IPS-NIHi11 (cell line): ENCODE data around the gene FCAR.
"Not testable (repeated sequence)": the region's sequence is repeated elsewhere in the genome, so short reads cannot be mapped to it uniquely, and the experiment has no call there.

Experiments
- DNase-seq: peaks from one replicate; pipeline ENCODE4 v3.0.0; 2012; ENCODE audit warnings: mixed read lengths, low spot score

Gene FCAR

DNA sequence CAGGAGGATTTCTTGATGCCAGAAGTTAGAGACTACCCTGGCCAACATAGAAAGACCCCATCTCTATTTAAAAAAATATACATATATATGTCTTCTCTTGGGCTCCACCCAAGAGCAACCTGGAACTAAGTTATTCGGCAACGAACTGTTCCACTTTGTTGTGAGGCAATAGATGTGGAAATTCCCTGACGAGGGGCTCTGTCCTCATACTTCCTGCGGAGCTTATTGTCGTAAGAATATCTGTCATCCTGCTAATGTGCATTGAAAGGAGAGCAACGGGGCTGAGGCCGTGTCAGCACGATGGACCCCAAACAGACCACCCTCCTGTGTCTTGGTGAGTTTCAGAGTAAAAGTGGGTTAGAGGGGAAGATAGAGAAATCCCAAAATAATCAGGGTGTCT lies at the start of gene FCAR:
Gene FCAR (plus strand): TSS at position 246 of the 400 bp plus-strand sequence. CDS start 55 bp downstream, at position 301.
- DNase-seq = no peak

DNA sequence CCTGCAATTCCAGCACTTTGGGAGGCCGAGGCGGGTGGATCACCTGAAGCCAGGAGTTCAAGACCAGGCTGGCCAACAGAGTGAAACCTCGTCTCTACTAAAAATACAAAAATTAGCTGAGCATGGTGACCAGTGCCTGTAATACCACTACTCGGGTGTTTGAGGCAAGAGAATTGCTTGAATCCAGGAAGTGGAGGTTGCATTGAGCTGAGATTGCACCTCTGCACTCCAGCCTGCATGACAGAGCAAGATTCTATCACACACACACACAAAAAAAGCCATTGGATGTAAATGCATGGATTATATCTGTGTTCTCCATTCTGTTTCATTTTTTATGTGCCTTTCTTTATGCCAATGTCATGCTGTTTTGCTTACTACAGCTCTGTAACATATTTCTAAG lies 49.6 kb upstream of the FCAR start:
- not testable (repeated sequence) for DNase-seq

DNA sequence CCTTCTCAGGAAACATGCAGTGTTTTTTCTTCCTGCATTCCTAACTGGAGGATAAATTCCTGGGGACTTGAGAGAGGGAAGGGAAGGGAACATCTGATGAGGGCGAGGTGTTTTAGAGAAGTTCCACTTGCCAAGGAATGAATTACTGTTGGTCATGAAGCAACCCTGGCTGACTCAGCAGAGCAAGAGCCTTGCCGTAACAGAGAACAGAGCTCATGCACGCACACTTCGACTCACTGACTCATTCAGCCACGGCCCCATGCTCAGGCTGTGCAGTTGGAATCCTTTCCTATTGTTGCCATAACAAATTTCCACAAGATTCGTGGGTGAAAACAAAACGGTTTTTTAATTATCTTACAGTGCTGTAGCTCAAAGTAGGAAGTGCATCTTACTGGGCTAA lies 48.7 kb upstream of the FCAR start:
- not testable (repeated sequence) for DNase-seq

DNA sequence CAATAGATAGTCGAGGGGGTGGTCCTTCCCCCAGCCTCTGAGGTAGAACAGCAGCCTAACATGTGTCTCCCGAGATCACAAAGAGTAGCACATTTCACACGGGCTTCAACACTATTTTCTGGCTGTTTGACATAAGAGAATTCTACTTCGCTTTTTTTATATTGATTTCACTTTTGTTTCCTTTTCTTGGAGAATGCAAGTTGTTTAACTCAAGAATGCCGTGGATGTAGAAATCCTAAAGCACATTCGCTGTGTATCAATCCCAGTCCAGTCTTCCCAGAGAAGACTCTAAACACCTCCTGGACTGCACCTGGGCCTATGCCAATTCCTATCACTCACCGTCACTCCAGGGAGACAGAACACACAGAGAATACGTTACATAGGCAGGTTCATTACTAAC lies 46.0 kb upstream of the FCAR start:
- not testable (repeated sequence) for DNase-seq

DNA sequence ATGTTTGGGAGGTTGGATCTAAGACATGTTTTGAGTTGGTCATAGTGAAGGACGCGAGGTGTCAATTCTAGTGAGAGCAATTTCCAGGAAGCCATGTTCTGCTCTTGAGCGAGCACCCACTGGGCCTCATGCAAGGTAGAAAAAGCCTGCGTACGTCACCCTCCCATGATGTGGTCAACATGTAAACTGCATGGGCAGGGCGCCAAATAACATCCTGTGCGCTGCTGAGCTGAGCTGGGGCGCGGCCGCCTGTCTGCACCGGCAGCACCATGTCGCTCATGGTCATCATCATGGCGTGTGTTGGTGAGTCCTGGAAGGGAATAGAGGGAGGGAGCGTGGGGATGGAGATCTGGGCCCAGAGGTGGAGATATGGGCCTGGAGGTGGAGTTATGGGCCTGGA lies 41.5 kb upstream of the FCAR start, which contains the start of gene KIR2DS4:
Gene KIR2DS4 (plus strand): TSS at position 181 of the 400 bp plus-strand sequence.
- not testable (repeated sequence) for DNase-seq

DNA sequence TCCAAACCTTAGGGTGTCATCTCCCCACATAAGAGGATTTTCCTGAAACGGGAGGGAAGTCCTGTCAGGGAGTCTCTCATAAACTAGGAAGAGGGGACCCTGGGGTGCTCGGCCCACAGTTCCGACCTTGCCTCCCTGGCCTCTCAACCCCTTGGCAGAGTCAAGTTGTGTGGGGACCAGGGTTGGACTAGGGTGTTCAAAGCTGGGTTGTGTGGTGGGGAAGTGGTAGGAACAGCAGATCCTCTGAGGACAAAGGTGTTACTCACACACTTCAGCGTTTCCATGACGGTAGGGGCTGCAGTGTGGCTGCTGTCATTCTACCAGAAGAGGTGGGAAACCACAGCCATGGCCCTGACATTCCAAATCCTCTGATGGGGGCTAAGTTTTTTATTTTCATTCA lies 38.9 kb upstream of the FCAR start:
- not testable (repeated sequence) for DNase-seq

DNA sequence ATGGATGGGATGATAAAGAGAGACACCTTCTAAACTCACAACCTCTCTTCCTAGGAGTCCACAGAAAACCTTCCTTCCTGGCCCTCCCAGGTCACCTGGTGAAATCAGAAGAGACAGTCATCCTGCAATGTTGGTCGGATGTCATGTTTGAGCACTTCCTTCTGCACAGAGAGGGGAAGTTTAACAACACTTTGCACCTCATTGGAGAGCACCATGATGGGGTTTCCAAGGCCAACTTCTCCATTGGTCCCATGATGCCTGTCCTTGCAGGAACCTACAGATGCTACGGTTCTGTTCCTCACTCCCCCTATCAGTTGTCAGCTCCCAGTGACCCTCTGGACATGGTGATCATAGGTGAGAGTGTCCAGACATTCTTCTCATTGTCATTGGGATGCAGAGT lies 36.5 kb upstream of the FCAR start:
- DNase-seq = not testable (repeated sequence)

DNA sequence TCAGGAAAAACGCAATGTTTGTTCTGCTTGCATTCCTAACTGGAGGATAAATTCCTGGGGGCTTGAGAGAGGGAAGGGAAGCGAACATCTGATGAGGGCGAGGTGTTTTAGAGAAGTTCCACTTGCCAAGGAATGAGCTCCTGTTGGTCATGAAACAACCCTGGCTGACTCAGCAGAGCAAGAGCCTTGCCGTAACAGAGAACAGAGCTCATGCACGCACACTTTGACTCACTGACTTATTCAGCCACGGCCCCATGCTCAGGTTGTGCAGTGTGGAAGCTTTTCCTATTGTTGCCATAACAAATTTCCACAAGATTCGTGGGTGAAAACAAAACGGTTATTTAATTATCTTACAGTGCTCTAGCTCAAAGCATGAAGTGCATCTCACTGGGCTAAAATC lies 30.9 kb upstream of the FCAR start:
- not testable (repeated sequence) for DNase-seq

DNA sequence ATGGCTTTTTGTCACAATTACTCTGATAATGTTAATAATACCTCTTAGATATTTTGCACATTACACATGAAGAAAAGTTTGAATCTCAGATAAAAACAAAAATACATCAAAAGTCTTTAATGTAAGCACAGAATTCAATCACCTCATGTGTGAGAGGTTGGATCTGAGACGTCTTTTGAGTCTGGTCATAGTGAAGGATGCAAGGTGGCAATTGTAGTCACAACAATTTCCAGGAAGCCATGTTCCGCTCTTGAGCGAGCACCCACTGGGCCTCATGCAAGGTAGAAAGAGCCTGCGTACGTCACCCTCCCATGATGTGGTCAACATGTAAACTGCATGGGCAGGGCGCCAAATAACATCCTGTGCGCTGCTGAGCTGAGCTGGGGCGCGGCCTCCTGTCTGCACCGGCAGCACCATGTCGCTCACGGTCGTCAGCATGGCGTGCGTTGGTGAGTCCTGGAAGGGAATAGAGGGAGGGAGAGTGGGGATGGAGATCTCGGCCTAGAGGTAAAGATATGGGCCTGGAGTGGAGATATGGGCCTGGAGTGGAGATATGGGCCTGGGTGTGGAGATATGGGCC lies 23.9 kb upstream of the FCAR start, which contains the start of gene KIR3DL2:
Gene KIR3DL2 (plus strand): TSS at position 383 of the 580 bp plus-strand sequence. CDS start 33 bp downstream, at position 416.
- not testable (repeated sequence) for DNase-seq

DNA sequence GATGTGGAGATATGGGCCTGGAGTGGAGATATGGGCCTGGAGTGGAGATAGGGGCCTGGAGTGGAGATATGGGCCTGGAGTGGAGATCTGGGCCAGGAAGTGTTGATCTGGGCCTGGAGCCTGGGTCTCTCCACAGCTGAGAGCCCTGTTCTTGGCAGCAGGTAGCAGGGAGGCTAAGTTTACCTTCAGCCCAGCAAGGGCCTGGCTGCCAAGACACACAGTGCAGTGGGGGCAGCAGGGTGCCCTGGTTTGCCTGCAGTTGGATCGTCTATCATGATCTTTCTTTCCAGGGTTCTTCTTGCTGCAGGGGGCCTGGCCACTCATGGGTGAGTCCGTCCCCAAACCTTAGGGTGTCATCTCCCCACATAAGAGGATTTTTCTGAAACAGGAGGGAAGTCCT lies 23.1 kb upstream of the FCAR start:
- no peak for DNase-seq

DNA sequence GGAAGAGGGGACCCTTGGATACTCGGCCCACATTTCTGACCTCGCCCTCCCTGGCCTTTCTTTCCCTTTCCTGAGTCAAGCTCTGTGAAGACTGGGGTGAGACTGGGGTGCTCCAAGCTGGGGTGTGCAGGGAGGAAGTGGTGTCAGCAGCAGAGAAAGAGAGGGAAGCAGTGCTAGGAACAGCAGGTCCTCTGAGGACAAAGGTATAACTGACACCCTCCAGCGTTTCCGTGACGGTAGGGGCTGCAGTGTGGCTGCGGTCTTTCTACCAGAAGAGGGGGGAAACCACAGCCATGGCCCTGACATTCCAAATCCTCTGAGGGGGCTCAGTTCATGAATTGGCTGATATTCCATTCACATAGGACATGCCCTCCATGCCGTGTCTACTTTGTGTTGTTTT lies 22.7 kb upstream of the FCAR start:
- DNase-seq = no peak

DNA sequence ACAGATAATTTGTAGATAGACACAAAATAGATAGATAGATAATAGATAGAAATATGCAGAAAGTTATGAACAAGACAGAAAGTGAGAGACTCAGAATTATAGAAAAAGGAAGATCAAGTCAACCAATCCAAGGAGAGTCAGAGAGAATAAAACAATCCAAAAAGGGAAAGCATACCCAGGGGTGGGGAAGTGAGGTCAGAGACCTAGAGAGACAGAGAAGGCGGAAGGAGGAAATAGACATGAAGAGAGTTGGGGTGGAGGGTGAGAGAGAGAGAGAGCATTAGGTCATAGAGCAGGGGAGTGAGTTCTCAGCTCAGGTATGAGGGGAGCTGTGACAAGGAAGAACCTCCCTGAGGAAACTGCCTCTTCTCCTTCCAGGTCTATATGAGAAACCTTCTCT lies 18.8 kb upstream of the FCAR start:
- not testable (repeated sequence) for DNase-seq

DNA sequence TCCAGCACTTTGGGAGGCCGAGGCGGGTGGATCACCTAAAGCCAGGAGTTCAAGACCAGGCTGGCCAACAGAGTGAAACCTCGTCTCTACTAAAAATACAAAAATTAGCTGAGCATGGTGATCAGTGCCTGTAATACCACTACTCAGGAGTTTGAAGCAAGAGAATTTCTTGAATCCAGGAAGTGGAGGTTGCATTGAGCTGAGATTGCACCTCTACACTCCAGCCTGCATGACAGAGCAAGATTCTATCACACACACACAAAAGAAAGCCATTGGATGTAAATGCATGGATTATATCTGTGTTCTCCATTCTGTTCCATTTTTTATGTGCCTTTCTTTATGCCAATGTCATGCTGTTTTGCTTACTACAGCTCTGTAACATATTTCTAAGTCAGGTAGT lies 15.6 kb upstream of the FCAR start:
- DNase-seq = not testable (repeated sequence)

DNA sequence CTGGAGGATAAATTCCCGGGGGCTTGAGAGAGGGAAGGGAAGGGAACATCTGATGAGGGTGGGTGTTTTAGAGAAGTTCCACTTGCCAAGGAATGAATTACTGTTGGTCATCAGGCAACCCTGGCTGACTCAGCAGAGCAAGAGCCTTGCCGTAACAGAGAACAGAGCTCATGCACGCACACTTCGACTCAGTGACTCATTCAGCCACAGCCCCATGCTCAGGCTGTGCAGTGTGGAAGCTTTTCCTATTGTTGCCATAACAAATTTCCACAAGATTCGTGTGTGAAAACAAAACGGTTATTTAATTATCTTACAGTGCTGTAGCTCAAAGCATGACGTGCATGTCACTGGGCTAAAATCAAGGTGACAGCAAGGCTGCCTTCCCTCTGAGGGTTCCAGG lies 14.6 kb upstream of the FCAR start:
- not testable (repeated sequence) for DNase-seq

DNA sequence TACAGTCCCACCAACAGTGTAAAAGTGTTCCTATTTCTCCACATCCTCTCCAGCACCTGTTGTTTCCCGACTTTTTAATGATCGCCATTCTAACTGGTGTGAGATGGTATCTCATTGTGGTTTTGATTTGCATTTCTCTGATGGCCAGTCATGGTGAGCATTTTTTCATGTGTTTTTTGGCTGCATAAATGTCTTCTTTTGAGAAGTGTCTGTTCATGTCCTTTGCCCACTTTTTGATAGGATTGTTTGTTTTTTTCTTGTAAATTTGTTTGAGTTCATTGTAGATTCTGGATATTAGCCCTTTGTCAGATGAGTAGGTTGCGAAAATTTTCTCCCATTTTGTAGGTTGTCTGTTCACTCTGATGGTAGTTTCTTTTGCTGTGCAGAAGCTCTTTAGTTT lies 10.6 kb upstream of the FCAR start:
- DNase-seq = not testable (repeated sequence)

DNA sequence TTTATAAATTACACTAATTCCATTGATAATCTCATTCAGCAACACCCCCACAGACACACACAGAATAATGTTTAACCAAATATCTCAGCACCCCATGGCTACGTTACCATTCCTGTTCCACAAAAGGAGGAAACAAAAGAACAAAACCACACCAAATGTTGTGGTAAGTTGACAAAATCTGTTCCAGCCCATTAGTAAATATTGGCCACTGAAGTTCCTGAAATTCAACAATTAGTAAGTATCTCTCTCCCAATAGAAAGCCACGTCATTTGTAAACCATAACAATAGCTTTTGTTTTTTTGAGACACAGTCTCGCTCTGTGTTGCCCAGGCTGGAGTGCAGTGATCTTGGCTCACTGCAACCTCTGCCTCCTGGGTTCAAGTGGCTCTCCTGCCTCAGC lies 2.3 kb upstream of the FCAR start:
- no peak for DNase-seq

DNA sequence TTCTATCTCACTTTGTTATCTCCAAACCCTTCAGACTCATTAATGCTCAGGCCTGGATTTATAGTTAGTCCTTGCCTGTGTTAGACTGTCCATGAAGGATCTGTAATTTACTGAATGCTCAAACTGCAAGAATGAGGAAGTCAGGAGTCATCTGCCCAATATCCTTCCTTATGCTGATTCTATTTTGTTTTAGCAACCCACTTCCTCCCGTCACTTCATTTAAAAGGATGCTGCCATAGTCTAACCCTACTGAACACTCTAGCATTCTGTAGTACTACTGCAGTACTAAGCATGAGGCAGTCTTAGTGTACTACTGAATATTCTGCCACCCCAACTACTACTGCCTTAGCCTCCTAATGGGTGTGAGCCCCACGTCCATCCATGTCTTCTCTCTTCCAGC lies 1.5 kb downstream of the FCAR start:
- DNase-seq = no peak

DNA sequence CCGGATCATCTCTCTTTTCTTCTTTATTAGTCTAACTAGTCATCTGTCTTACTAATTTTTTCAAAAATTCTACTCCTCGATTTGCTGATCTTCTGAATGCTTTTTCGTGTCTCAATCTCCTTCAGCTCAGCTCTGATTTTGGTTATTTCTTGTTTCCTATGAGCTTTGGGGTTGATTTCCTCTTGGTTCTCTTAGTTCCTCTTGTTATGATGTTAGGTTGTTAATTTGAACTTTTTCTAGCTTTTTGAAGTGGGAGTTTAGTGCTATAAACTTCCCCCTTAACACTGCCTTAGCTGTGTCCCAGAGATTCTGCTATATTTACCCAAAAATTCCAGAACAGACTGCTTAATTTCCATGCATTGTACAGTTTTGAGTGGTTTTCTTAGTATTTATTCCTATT lies 3.4 kb downstream of the FCAR start:
- no peak for DNase-seq

DNA sequence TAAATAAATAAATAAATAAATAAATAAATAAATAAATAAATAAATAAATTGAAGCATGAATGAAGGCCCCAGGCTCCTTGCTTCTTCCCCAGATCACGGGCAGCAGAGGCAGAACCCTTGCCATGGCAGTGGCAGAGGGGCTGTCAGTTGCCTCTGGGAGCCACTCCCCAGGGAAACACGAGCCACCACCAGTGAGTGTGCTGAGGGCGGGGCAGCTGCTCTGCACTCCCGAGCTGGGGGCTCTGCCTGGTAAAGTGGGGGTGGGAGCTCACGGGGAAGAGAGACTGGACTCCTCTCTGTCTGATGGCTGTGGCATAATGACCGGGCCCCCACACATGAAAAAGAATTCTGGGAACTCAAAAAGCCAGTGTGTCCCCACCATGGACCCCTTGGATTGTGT lies 7.8 kb downstream of the FCAR start:
- DNase-seq = no peak

DNA sequence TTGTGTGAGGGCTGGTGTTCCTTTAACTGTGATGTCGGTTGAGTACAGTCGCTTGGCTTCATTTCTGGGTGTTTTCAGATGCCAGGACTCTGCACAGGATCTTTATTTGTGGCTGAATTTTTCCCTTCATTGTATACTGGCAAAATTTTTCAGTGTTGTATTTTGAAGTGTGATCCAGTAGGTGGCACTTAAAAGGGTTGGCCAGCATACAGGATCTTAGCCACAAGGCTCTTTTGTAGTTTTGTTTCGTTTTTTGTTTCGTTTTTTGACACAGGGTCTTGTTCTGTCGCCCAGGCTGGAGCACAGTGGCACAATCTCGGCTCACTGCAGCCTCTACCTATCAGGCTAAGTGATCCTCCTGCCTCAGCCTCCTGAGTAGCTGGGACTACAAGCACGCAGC lies 8.7 kb downstream of the FCAR start:
- DNase-seq = no peak

DNA sequence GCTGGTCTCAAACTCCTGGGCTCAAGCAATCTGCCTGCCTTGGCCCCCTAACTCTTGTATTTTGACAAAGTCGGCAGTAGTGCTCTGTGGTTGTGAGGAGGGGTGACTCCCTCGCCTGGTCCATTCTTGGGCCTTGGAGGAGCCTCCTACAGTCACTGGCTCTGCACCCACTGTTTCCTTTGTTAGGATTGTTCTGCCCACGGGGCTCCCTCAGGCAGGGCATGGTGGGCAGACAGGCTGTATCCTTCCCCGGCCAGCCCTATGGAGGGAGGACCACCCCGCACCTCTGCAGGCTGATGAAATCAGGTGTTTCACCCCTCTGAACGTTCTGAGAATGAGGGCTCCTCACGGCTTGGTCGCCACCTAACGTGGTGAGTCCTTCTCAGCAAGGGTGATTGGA lies 9.2 kb downstream of the FCAR start:
- no peak for DNase-seq

DNA sequence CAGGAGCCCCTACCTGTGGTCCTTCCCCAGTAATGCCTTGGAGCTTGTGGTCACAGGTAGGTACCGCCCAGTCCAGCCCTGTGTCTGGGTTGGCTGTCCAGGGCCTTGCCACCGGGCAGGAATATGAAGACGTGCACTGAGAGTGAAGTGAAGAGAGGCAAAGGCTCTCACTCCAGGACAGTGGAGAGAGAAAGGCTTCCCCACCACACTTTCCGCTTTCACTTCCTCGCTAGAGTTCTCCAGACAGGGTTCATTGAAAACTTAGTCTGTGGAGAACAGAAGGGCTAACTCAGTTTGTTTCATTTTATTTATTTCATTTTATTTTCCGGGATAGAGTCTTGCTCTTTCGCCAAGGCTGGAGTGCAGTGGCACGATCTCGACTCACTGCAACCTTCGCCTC lies 14.2 kb downstream of the FCAR start:
- DNase-seq = no peak

DNA sequence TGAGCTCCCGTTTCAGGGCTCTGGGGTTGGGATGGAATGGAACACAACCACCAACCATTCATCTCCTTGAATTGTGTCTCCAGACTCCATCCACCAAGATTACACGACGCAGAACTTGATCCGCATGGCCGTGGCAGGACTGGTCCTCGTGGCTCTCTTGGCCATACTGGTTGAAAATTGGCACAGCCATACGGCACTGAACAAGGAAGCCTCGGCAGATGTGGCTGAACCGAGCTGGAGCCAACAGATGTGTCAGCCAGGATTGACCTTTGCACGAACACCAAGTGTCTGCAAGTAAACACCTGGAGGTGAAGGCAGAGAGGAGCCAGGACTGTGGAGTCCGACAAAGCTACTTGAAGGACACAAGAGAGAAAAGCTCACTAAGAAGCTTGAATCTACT lies 15.5 kb downstream of the FCAR start:
- DNase-seq = no peak

DNA sequence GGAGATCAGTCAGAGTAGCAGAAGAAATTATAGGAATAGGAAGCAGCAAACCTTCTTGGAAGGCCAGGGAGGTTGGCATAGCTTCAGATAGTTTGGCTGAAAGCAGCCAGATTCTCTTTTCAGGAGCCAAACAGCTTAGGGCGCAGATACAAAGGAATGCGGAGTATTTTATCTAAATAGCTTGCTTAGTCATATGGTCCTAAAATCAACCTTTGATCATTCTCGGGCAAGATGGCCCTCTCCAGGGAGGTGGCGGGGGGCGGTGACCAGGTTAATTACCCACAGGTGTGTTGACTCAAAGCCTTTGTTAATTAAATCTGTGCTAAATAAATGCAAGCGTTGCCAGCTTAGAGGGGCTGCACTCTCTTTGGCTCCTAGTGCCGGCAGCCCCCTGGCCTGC lies 19.4 kb downstream of the FCAR start:
- DNase-seq = peak; percentile 43
